HuH-7.5 (cell line): ENCODE results near the gene ATP10A.
"Not testable (repeated sequence)": the region's sequence is repeated elsewhere in the genome, so short reads cannot be mapped to it uniquely, and the experiment has no call there.

ENCODE experiments used
- DNase-seq: peaks from one replicate; pipeline ENCODE4 v3.0.0; 2011; ENCODE audit warnings: low spot score

Gene ATP10A

GRCh38 chr15:25790000-25790660 is 73.0 kb downstream of the ATP10A start:
- no peak for DNase-seq

- no peak for DNase-seq
These were observed 73.5 kb downstream of the ATP10A start for GRCh38 chr15:25789616-25789999.

- DNase-seq, result no peak
These were observed 73.9 kb downstream of the ATP10A start for GRCh38 chr15:25789211-25789610.

- DNase-seq, result no peak
These were observed 75.1 kb downstream of the ATP10A start for GRCh38 chr15:25787855-25788520.

GRCh38 chr15:25787381-25787780 is 75.7 kb downstream of the ATP10A start:
- DNase-seq, result no peak

GRCh38 chr15:25786040-25786439 is 77.1 kb downstream of the ATP10A start:
- DNase-seq, result no peak

GRCh38 chr15:25785641-25786025 is 77.5 kb downstream of the ATP10A start:
- DNase-seq, result no peak

- DNase-seq, result no peak
These were observed 78.1 kb downstream of the ATP10A start for GRCh38 chr15:25784876-25785640.

- no peak for DNase-seq
These were observed 79.3 kb downstream of the ATP10A start for GRCh38 chr15:25783607-25784540.

GRCh38 chr15:25783134-25783533 is 80.0 kb downstream of the ATP10A start:
- DNase-seq, result no peak

- no peak for DNase-seq
These were observed 82.5 kb downstream of the ATP10A start for GRCh38 chr15:25780479-25781255.

- no peak for DNase-seq
These were observed 85.0 kb downstream of the ATP10A start for GRCh38 chr15:25778161-25778560.

- no peak for DNase-seq
These were observed 86.1 kb downstream of the ATP10A start for GRCh38 chr15:25777037-25777436.

GRCh38 chr15:25776071-25776746 is 86.9 kb downstream of the ATP10A start:
- no peak for DNase-seq

GRCh38 chr15:25775317-25775912 is 87.7 kb downstream of the ATP10A start:
- no peak for DNase-seq

- no peak for DNase-seq
These were observed 88.3 kb downstream of the ATP10A start for GRCh38 chr15:25774871-25775270.

GRCh38 chr15:25773248-25773647 is 89.9 kb downstream of the ATP10A start:
- no peak for DNase-seq

GRCh38 chr15:25772500-25772899 is 90.6 kb downstream of the ATP10A start:
- DNase-seq, result no peak

- DNase-seq, result not testable (repeated sequence)
These were observed 91.4 kb downstream of the ATP10A start for GRCh38 chr15:25771736-25772135.

GRCh38 chr15:25771338-25771706 is 91.8 kb downstream of the ATP10A start:
- no peak for DNase-seq
